Fibroblast of lung (primary cell): ENCODE results near the gene GPBAR1.

Experiments
- EZH2 ChIP-seq: IDR thresholded peaks from 2 replicates; pipeline ENCODE4 v1.5.1; 2012; ENCODE audit warnings: low read length, control low read depth, mild to moderate bottlenecking; ENCODE audit errors: missing control alignments
- TF ChIP-seq, protein P1 (sequence below), 2 donors: IDR thresholded peaks in 1 of 2; conservative IDR thresholded peaks in 1 of 2; 1 replicate in 1 of 2; 2 replicates in 1 of 2; pipeline ENCODE4 v1.5.1; 2011 to 2012; ENCODE audit warnings: low read length in 2 of 2, control low read depth in 1 of 2, inconsistent platforms in 1 of 2, low read depth in 1 of 2, mild to moderate bottlenecking in 1 of 2

DNA sequence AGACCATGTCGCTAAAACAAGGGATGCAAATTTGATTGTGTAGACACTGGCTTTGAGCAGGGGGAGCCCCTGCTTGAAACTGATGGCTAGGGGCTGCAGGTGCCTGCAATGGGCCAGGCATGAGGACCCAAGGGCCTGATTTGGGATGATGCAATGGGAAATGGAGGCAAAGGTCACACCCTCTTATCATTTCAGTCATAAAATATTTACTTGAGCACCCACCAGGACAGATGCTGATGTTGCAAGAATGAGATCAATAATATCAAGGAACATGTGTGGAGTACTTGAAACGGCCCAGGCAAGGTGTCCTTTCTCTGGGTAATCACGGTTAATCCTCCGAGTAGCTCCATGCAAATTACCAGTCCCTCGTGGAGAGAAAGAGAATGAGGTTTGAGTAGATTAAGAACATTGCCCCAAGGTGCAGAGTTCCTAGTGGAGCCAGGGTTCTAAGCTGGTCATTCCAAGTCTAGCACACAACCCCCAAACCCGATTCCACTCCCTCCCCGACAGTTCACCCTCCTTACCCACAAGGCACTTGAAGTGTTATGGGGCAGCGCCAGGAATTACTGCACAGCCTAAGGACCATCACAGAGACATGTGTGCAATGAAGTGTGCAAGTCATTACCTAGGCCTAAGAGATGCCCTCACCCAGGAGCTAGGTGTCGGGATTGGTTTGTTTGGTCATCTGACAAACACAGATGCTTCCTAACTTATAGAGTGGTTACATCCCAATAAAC is 45.5 kb downstream of the GPBAR1 start:
- TF ChIP-seq EZH2 = no peak
- TF ChIP-seq, protein P1, sequence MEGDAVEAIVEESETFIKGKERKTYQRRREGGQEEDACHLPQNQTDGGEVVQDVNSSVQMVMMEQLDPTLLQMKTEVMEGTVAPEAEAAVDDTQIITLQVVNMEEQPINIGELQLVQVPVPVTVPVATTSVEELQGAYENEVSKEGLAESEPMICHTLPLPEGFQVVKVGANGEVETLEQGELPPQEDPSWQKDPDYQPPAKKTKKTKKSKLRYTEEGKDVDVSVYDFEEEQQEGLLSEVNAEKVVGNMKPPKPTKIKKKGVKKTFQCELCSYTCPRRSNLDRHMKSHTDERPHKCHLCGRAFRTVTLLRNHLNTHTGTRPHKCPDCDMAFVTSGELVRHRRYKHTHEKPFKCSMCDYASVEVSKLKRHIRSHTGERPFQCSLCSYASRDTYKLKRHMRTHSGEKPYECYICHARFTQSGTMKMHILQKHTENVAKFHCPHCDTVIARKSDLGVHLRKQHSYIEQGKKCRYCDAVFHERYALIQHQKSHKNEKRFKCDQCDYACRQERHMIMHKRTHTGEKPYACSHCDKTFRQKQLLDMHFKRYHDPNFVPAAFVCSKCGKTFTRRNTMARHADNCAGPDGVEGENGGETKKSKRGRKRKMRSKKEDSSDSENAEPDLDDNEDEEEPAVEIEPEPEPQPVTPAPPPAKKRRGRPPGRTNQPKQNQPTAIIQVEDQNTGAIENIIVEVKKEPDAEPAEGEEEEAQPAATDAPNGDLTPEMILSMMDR (conservative IDR thresholded peaks at IDR 0.05 in 1 of 2, IDR thresholded peaks at IDR 0.05 in 1 of 2; ENCODE audit: low read depth in 1 of 2, low read length in 2 of 2) = no peak
